DND-41 (cell line): Measurements from ENCODE around the gene CRACDL.

Experiments
- ATAC-seq: fragments of 200-7000 bp; cut with Tn5 transposase; 3 replicates; pipeline ENCODE4 v1.9.1; 2021; ENCODE audit warnings: low read depth; ENCODE audit not compliant: insufficient read depth
- DNase-seq: peaks from one replicate; pipeline ENCODE4 v3.0.0-alpha.2; 2020
- H2AFZ ChIP-seq: 2 replicates; pipeline ENCODE4 v1.6.0; 2012; ENCODE audit warnings: low read depth, low read length
- H3K27ac ChIP-seq: 2 replicates; pipeline ENCODE4 v1.5.1; 2012; ENCODE audit warnings: low read length, inconsistent platforms
- H3K27me3 ChIP-seq: fragments of 200-600 bp; sonication (generic); 2 replicates; pipeline ENCODE4 v1.6.0; 2012; ENCODE audit warnings: low read length, mild to moderate bottlenecking, inconsistent platforms; ENCODE audit not compliant: insufficient read depth, poor library complexity
- H3K36me3 ChIP-seq: 2 replicates; pipeline ENCODE4 v1.5.1; 2012; ENCODE audit warnings: low read length, inconsistent platforms; ENCODE audit not compliant: insufficient read depth
- H3K4me1 ChIP-seq: 2 replicates; pipeline ENCODE4 v1.5.1; 2012; ENCODE audit warnings: mild to moderate bottlenecking, low read length; ENCODE audit not compliant: insufficient read depth
- H3K4me2 ChIP-seq: 2 replicates; pipeline ENCODE4 v1.6.0; 2012; ENCODE audit warnings: mild to moderate bottlenecking, moderate library complexity, low read length, inconsistent platforms; ENCODE audit not compliant: insufficient read depth
- H3K4me3 ChIP-seq, 2 experiments: fragments of 200-600 bp in 1 of 2; shearing (Covaris generic) in 1 of 2; 2 replicates each; pipeline ENCODE4 v1.5.1; 2012 to 2016; ENCODE audit warnings: inconsistent platforms in 2 of 2, low read length in 2 of 2, mild to moderate bottlenecking in 2 of 2, low read depth in 1 of 2, moderate library complexity in 1 of 2
- H3K79me2 ChIP-seq: 2 replicates; pipeline ENCODE4 v1.6.0; 2012; ENCODE audit warnings: low read length, inconsistent platforms; ENCODE audit not compliant: insufficient read depth
- H3K9ac ChIP-seq: 2 replicates; pipeline ENCODE4 v1.6.0; 2012; ENCODE audit warnings: low read depth, mild to moderate bottlenecking, inconsistent platforms, low read length, moderate library complexity
- H3K9me3 ChIP-seq: 2 replicates; pipeline ENCODE4 v1.5.1; 2012; ENCODE audit warnings: low read length, moderate library complexity, mild to moderate bottlenecking, inconsistent platforms; ENCODE audit not compliant: insufficient read depth, severe bottlenecking
- H4K20me1 ChIP-seq: 2 replicates; pipeline ENCODE4 v1.6.0; 2012; ENCODE audit warnings: low read length; ENCODE audit not compliant: insufficient read depth
- EZH2 ChIP-seq: IDR thresholded peaks from 3 replicates; pipeline ENCODE4 v1.6.1; 2012; ENCODE audit warnings: borderline replicate concordance, low read depth, mild to moderate bottlenecking, moderate library complexity, low read length, inconsistent platforms; ENCODE audit not compliant: severe bottlenecking
- TF ChIP-seq, protein P1 (sequence below): IDR thresholded peaks from 2 replicates; pipeline ENCODE4 v1.5.1; 2012; ENCODE audit warnings: borderline replicate concordance, low read length, moderate library complexity, mild to moderate bottlenecking; ENCODE audit not compliant: poor library complexity, severe bottlenecking; ENCODE audit errors: extremely low read depth

Gene CRACDL

DNA sequence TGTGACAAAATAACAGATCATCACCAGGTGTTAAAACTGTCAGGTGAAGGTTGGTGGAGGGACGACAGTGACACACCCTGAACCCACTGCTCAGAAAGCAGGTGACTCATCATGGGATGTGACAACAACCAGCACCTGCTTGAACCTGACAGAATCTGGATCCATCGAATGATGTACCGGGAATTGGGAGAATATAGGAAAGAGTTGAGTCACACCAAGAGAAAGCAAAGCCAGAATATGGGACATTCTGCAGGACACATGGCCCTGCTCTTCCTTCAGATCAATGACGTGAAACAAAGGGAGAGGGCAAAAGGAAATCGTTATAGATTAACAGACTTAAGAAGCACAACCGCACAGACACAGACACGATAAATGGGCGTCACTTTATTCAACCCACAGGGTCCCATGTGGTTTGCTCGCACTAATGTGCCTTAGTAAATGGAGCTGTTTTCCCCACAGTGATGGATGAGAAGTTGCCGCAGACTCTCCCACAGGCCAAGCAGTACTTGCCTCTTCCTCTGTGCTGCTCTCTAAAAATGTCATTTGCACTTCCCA, 100.1 kb downstream of the CRACDL start:
- peak overlapping the region; percentile 52 for H3K9ac ChIP-seq
- peak; percentile 81 for DNase-seq
- H3K4me3 ChIP-seq: peak overlapping the region in 1 of 2 experiments; percentile 45; a peak in 2 of 4 replicates
- H2AFZ ChIP-seq: peak overlapping the region; percentile 72
- H3K27ac ChIP-seq: peak overlapping the region; percentile 91
- H3K27me3 ChIP-seq: no peaks in the 10 kb centered on the region
- peak; percentile 94 for ATAC-seq
- H3K4me1 ChIP-seq: peaks cover 47% of the 10 kb centered on the region
- H3K9me3 ChIP-seq: no peaks in the 10 kb centered on the region
- no peaks in the 10 kb centered on the region for H4K20me1 ChIP-seq
- H3K36me3 ChIP-seq: no peaks in the 10 kb centered on the region
- TF ChIP-seq, protein P1, sequence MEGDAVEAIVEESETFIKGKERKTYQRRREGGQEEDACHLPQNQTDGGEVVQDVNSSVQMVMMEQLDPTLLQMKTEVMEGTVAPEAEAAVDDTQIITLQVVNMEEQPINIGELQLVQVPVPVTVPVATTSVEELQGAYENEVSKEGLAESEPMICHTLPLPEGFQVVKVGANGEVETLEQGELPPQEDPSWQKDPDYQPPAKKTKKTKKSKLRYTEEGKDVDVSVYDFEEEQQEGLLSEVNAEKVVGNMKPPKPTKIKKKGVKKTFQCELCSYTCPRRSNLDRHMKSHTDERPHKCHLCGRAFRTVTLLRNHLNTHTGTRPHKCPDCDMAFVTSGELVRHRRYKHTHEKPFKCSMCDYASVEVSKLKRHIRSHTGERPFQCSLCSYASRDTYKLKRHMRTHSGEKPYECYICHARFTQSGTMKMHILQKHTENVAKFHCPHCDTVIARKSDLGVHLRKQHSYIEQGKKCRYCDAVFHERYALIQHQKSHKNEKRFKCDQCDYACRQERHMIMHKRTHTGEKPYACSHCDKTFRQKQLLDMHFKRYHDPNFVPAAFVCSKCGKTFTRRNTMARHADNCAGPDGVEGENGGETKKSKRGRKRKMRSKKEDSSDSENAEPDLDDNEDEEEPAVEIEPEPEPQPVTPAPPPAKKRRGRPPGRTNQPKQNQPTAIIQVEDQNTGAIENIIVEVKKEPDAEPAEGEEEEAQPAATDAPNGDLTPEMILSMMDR: no peak
- TF ChIP-seq EZH2: no peak
- H3K79me2 ChIP-seq: no peaks in the 10 kb centered on the region
- peak overlapping the region; percentile 71 for H3K4me2 ChIP-seq

DNA sequence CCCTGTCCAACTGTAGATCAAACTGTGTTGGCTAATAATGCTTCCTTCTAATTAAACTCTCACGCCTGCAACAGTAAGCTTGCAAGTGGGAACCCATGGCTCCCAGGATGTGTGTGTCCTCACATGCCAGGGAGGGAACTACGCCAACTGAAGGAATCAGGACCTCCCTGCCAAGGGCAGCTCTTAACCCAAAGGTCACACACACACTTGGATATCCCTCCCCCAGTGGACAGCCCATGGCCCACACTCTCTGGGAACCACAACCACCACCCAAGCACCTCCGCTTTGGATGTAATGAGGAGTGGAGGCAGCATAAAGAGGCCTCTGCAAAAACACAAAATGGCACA, 102.1 kb downstream of the CRACDL start:
- H3K27ac ChIP-seq: peak overlapping the region; percentile 39; the same call in 1 of the 2 replicates
- no peaks in the 10 kb centered on the region for H3K36me3 ChIP-seq
- DNase-seq: no peak
- H3K4me2 ChIP-seq: no peak overlapping the region
- no peaks in the 10 kb centered on the region for H3K27me3 ChIP-seq
- peaks cover 67% of the 10 kb centered on the region for H3K4me1 ChIP-seq
- no peak overlapping the region for H3K4me3 ChIP-seq
- H2AFZ ChIP-seq: no peak overlapping the region
- H3K9ac ChIP-seq: no peak overlapping the region
- no peaks in the 10 kb centered on the region for H4K20me1 ChIP-seq
- ATAC-seq: no peak
- TF ChIP-seq, protein P1: no peak
- TF ChIP-seq EZH2: no peak
- no peaks in the 10 kb centered on the region for H3K79me2 ChIP-seq
- H3K9me3 ChIP-seq: no peaks in the 10 kb centered on the region

DNA sequence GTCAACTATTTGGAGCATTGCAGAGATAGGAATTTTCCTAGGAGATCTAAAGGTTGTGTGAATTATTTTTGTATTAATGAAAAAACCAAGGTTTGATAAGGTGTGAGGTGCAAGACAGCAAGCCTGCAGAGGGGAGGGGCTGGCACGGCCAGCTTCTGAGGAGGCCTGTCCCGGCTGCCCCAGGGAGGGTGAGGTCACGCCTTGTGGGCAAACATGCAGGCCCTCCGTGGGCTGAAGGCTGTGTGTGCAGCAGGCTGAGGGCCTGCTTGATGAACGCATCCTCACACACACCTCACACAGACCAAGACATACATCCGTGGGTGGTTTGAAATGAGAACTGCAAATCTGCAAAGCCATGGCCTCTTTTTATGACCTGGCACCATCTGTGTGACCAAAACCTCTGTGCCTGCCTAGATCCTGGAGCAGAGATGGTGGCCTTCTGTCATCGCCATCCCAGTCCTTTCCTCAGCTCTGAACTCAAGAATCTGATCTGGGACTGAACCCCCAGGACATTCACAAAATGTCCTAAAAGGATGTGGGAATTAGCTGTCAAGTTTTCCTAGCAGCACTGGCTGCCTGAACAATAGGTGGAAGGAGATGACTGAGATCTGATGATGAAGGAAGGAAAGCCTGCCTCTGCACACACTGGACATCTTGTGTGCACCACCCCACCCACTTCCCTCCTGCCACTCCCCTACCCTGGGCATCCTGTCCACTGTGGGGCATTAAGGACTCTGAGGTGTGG, 102.7 kb downstream of the CRACDL start:
- no peaks in the 10 kb centered on the region for H4K20me1 ChIP-seq
- H3K4me1 ChIP-seq: peaks cover 72% of the 10 kb centered on the region
- no peak overlapping the region for H3K4me2 ChIP-seq
- no peaks in the 10 kb centered on the region for H3K9me3 ChIP-seq
- TF ChIP-seq EZH2: no peak
- TF ChIP-seq, protein P1: no peak
- no peak overlapping the region for H3K9ac ChIP-seq
- H3K27me3 ChIP-seq: no peaks in the 10 kb centered on the region
- H3K27ac ChIP-seq: peak overlapping the region; percentile 39; the same call in 1 of the 2 replicates
- DNase-seq (no peak), ATAC-seq (no peak)
- no peaks in the 10 kb centered on the region for H3K79me2 ChIP-seq
- H3K36me3 ChIP-seq: no peaks in the 10 kb centered on the region
- H2AFZ ChIP-seq: no peak overlapping the region
- no peak overlapping the region for H3K4me3 ChIP-seq
